HTERT RPE-1 (cell line): ENCODE measurements around the gene ADCK1.
"Not testable (repeated sequence)": the region's sequence is repeated elsewhere in the genome, so short reads cannot be mapped to it uniquely, and the experiment has no call there.

Source experiments
- in situ Hi-C: fragments of 300-500 bp; cut with MboI; formaldehyde crosslinking; loops from 4 replicates; pipeline ENCODE4 v1.14.3; 2020; ENCODE audit warnings: low sequenced_read_pairs

The ADCK1 gene

DNA sequence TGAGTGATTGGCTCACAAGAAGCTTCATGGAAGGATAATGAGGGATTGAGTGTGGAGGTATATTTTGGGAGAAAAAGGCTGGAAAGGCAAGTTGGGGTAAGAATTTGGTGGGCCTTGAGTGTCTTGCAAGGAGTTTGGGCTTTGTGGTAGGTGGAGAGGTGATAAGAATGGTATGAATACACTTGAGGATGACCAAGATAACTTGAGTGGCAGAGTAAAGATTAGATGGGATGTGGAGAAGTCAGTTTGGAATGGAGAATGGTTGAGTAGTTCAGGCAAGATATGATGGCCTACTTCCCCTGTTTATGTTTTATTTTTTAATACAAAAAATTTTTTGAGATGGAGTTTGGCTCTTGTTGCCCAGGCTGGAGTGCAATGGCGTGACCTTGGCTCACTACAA, 9.1 kb downstream of the ADCK1 start:
- in situ Hi-C loops = no loop called here

DNA sequence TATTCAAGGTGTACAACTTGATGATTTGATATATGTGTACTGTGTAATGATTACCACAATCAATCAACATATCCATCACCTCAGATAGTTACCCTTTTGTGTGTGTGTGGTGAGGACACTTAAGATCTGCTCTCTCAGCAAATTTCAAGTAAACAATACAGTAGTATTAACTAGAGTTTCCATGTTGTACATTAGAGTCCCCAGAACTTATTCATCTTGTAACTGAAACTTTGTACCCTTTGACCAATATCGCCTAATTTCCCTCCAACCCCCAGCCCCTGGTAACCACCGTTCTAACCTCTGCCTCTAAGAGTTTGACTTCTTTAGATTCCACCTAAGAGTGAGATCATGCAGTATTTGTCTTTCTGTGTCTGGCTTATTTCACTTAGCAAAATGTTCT, 12.1 kb downstream of the ADCK1 start:
- in situ Hi-C loops = no loop called here

DNA sequence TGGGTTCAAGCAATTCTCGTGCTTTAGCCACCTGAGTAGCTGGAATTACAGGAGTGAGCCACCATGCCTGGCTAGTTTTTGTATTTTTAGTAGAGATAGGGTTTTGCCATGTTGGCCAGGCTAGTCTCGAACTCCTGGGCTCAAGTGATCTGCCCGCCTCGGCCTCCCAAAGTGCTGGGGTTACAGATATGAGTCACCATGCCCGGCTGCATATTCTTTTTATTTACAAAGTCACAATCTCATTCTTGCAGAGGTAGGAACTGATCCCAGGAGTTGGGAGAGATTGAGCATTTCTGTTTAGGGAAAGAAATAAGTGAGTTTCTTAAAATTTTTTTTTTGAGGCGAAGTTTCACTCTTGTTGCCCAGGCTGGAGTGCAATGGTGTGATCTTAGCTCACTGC, 12.8 kb downstream of the ADCK1 start:
- in situ Hi-C loops = not testable (repeated sequence)

DNA sequence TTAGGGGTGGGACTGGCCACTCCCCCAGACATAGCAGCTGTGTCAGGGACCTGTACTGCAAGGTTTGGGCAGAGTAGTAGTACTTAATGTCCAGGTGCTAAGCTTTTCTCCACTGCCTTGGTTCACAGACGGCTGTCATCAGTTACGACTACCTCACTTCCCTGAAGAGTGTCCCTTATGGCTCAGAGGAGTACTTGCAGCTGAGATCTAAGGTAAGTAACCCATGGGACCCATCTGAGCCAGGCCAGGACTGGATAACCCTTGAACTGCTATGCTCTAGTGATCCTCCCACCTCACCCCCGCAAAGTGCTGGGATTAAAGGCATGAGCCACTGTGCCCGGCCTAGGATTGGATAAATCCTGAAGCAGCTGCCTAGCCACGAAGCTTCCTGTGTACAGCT, 22.4 kb downstream of the ADCK1 start:
- in situ Hi-C loops = no loop called here

DNA sequence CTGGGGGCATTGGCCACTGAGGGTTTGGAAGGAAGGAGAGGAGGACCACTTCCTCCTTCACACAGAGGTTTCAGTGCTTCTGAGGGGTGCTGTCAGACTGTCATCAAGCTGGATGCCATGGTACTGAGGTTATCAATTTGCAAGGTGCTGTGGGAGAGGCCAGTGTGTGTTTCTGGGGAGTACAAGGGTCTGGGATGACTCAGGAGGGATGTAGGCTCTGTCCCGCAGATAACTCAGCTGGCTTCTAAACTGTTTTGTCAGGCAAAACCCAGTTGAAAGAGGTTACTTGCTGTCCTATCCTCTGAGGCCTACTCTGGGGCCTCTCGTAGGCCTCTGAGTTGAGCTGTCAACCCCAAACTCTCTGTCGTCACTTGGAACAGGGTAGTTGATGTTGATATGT, 22.8 kb downstream of the ADCK1 start:
- in situ Hi-C loops = no loop called here

DNA sequence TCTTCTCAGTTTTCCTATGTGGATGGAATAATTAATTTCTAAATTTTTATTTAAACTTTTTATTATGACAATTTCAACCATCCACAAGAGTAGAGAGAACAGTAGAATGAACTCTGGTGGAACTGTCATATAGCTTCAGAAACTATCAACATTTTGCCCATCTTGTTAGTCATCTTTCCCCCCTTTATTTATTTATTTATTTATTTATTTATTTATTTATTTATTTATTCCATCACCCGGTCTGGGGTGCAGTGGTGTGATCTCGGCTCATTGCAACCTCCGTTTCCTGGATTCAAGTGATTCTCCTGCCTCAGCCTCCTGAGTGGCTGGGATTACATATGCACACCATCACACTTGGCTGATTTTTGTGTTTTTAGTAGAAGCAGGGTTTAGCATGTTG, 23.5 kb downstream of the ADCK1 start:
- in situ Hi-C loops = no loop called here

DNA sequence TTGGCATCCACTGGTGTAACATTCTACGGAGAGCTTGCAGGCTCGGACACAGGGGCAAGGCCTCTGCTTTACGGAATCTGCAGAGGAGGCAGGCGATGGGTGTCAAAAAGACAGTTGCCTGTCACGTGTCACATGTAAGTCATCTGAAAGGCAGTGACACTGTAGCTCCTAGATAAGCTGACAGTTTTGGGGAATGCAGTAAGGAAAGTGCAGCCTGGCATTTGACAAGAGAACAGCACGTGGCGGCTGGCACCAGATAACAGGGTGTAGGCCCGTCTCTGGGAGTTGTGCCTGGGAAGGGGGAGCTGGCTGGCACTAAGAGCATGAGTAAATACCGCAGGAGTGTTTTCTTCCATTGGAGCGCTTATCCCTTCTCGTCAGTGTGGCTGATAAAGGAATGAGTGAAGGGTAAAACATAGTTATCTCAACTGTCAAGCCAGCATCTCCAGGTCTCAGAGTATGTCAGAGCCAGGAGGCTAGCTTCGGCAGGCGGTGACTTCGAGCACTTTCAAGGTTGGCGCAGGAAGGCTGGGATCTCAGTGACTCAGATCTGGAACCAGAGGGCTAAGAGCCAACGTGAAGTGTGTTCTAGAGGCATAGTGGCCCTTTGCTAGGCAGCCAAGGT, 26.1 kb downstream of the ADCK1 start:
- in situ Hi-C loops = no loop called here

DNA sequence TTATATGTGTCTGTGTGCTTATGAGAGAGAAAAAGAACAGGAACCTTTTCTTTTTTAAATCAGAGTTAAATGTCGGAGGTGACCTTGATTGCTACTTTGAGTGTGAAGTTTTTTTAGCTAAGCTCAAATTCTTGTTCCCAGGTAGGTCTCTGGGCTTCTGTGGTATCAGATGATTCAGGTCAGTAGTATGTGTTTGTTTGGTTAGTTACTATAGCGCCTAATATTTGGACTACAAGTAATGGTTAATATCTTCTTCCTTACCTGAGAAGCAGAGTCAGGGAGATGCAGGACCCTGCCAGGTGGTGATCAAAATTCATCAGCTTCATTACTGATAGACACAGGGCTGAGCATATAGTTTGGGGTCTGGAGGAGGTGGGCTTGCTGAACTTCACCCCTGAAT, 30.8 kb downstream of the ADCK1 start:
- in situ Hi-C loops = no loop called here

DNA sequence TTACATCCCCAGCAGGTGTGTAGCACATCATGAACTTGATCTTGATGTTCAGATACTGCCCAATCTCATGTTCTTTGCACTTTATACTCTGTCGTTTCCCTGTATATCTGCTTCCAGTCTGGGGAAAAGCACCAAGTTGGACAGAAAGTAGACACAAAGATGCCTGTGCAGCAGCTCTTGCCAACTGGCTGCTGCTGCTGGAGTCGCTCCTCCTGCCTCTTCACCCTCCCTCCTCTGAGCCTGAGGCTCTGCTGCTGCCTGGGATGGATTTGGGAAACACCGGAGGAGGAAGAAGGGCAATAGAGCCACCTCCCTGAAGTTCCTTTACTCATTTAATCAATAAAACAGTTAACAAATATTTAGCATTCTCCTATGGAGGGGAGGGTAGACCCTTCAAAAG, 32.4 kb downstream of the ADCK1 start:
- in situ Hi-C loops = no loop called here

DNA sequence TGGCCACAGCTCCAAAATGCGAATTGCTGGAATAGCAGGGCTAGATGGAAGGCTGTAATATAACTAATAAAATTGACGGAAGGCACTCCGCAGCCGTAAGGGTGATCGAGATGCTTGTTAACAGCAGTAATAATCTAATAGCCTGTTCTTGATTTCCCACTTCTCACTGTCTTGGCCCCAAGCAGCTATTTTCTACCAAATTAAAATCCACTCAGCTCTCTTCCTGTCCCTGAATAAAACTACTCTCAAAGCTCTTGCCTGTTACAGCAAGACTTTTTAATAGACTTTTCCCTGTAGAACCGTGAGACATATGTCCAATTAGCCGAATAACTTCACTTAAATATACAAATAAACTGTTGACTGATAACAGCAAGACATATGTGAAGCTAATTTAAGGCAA, 38.0 kb downstream of the ADCK1 start:
- in situ Hi-C loops = no loop called here

DNA sequence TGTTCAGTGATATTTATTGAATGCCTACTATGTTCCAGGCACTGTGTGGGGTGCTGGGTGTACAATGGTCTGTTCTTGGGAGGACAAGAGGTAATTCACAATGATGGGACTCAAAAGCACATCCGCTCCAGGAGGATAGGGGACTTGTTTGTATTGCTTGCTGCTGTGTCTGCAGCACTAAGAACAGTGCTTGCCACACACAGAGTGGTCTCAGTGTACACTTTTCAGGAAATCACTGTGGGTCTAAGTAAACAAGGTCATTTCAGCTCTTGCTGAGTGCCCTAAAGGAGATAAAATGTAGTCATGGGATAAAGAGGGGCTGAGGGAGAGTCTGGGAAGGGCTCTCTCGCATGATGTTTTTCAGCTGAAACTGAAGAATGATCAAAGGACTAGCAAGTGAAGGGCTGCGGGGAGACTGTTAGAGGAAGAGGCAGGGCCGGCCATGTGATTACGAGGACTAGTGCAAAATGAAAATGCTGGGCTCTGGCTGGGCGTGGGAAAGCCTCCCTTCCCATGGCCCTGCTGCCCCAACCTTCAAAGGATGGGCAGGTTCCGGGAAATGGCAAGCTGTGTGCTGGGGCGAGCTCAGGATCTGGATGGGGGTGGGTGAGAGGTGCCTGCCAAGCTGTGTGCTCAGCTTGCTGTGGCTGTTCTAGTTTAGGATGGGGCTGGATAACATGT, 39.1 kb downstream of the ADCK1 start:
- in situ Hi-C loops = no loop called here

DNA sequence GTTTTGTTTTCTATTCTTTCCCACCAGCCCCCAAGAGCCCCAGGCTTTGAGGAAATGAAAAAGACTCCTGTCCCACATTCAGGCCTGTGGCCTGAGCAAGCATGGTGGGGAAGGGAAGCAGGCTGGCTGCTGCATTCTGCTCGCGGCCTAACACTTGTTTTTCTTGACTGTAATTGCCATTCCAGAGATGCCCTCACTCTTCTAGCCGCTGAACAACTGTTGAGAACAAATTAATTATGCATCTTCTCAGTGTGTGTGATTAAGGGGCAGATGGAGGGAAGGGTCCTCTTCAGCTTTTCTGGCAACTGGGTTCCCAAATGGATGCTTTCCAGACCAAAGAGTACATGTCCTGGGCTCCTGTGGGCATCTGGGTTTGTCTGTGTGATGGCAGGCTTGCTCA, 43.3 kb downstream of the ADCK1 start:
- in situ Hi-C loops = no loop called here

DNA sequence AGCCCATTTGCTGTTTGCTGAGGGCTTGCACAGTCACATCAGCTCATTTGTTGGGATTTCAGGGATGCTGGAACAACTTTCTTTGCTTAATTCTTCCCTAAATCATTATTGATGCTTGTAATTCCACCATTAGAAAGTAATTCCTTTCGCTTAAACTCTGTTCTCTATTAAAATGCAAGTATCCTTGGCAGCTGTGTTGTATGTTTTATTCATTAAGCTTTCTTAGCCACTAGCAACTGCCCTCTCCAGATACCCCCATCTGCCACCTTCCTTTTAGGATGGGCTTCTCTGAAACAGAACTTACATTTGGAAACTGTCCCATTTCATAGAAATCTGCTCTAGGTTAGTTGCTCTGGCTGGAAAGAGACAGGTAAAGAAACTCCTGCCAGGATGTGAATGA, 43.7 kb downstream of the ADCK1 start:
- in situ Hi-C loops = no loop called here

DNA sequence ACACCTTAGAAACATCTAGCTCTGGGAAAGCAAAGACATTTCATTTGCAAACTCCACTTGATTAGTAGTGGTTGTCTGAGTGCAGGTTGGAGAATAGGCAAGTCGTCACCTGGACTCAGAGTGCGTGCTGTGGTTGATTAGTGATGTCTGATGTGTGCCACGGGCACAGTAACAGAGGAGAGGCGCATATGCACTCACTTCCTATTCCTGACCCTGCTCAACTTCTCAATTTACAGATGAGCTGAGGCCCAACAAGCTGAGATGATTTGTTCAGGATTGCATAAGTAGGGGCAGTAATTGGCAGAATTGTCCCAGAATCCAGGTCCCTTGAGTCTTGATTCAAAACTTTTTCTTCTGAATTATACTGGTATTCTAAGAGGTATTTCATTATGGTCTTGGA, 44.9 kb downstream of the ADCK1 start:
- in situ Hi-C loops = no loop called here

DNA sequence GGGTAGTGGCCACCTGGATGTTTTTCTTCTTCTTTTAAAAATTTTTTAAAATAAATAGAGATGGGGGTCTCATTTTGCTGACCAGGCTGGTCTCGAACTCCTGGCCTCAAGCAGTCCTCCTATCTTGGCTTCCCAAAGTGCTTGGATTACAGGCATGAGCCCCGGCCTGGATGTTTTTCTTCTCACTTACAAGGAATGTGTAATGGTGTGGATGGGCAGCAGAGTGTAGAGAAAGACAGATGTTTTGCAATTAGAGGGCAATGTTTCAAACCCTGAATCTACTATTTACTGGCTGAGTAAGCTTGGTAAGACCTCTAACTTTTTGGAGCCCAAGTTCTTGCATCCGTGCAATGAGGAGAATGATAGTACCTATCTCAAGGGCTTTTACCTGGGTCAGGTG, 48.1 kb downstream of the ADCK1 start:
- in situ Hi-C loops = no loop called here

DNA sequence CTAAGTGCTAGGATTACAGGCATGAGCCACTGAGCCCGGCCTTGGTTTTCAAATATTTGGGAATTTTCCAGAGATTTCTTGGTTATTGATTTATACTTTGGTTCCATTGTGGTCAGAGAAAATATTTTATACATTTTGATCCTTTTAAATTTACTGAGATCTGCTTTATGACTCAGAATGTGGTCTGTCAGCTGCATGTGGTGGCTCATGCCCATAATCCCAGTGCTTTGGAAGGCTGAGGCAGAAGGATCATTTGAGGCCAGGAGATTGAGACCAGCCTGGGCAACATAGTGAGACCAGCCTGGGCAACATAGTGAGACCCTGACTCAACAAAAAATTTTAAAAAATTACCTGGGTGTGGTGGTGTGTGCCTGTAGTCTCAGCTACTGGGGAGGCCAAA, 49.8 kb downstream of the ADCK1 start:
- in situ Hi-C loops = no loop called here

DNA sequence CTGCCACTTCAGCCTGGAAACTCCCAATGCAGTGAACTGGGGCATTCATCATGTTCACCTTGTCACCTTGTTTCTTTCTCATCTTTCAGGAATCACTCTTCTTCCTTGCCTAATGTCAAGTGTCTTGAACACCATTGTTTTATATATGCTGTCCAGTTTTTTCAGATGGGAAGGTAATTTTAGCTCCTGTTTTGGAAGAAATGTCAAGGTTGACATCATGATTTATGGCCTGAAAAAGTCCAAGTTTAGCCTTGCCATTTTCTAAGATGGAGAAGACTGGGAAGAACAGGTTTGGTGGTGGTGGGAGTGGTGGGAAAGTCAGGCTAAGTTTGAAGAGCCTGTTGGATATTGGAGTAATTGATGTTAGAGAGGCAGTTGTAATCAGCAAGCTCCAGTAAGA, 54.0 kb downstream of the ADCK1 start:
- in situ Hi-C loops = no loop called here

DNA sequence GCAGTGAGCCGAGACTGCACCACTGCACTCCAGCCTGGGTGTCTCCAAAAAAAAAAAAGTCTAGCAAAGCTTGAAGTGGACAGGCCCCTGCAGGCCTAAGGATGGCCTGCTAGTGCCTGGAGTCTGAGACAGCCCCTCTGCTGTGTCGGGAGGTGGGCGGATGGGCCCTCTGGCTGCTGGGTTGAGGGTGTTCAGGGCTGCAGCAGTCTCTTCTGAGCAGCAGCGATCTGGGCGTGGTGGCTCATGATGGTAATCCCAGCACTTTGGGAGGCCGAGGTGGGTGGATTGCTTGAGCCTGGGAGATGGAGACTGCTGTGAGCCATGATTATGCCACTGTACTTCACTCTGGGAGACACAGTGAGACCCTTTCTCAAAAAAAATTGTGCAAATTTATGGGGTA, 57.0 kb downstream of the ADCK1 start:
- in situ Hi-C loops = no loop called here

DNA sequence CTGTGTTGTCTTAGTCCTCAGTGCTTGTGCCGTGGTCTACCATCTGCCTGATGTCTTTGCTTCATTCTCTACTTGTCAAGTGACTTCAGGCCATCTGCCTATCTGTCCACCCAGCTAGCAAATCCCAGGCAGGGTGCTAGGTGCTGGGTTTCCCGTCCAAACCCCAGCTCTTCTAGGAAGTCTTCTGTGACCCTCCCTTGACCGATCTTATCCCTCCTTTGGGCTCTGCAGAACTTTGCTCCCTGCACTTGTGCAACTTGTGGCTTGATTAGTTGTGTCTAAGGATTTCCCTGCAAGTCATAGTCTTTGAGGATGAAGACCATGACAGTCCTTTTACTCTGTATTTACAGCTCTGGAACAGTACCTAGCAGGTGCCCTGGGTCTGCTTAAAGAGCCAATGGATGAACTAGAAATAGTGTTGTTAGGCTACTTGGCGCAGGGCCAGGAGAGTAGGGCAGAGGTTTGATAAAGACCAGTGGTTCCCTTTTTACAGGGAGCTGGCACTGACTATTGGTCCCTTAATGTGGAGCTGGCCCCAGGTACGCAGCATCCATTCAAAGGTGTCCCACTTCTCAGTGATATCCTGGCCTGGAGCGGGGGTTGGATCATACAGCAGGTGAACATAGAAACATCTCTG, 60.1 kb downstream of the ADCK1 start:
- in situ Hi-C loops = no loop called here

DNA sequence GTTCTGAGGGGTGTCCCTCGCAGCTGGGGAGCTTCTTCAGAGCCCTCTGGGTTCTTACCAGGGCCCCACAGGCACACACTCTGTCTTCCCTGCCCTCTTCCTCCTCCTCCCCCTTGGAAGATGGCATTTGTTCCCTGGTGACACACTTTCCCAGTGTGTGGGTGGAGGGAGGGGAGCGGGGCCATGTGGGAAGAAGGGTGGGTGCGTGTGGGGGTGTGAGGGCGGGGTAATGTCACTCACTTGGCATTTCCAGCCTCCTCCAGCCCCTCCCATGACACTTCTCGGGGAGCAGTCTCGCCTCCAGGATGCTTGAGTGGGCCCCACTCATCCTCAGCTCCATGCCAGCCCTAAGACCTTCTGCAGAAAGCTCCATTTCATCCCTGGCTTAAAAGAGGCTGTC, 61.3 kb downstream of the ADCK1 start:
- in situ Hi-C loops = no loop called here

DNA sequence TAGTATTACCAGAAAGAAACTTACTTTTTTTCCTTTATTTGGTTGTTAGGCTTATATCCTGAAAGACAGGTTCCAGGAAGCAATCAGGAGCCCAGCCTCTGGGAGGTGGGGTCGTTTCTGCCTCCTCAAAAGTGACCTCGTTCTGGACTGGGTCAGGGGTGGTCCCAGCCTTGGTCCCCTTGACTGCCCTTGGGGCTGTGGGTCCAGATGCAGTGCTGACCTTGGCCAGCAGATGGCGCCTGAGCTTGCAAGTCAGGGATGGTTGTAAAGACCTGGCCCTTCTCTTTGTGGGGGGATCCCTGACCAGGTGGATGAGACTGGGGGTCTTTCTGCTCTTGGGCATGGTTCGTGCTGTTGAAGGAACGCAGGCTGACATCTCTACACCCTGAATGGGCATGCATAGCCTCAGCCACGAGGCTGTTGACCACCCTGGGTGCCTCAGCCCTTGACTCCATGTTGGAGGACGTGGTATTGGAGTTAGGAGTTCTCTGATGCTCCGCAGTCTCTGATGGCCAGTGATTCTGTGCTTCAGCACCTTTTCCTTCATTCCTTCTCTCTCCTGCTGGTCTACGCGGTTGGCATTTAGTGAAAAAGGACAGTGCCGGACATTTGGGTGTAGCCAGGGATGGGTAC, 62.4 kb downstream of the ADCK1 start:
- in situ Hi-C loops = no loop called here

DNA sequence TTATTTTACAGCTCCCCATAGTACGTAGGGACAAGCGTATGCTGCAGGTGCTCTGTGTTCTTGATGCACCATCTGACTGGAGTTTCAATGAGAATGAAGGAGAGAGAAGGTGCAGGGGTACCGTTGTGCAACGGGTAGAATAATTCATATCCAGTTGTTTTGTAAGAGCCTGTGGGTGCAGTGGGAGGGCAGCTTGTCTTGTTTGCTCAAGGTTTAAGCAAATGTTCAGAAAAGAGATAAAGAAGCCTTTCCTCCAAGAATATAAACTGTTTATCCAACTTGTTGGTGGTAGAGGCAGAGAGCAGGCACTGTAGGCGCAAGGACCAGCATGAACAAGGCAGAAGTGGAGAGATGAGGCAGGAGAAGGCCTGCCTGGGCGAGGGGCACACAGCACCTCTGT, 64.2 kb downstream of the ADCK1 start:
- in situ Hi-C loops = no loop called here
